Measurements from ENCODE around the gene ADARB1.
"Not testable (repeated sequence)": the region's sequence is repeated elsewhere in the genome, so short reads cannot be mapped to it uniquely, and the experiment has no call there.

Gene ADARB1

GRCh38 chr21:45117314-45117713, 42.9 kb downstream of the ADARB1 start:
- DNase-seq (ENCODE audit: low read depth), result no peak

GRCh38 chr21:45118099-45118498, 43.7 kb downstream of the ADARB1 start:
- no peak for DNase-seq (ENCODE audit: low read depth)

- DNase-seq (ENCODE audit: low read depth), result no peak
Observed at GRCh38 chr21:45119812-45120211, 45.4 kb downstream of the ADARB1 start.

GRCh38 chr21:45120975-45121374, 46.6 kb downstream of the ADARB1 start:
- DNase-seq (ENCODE audit: low read depth), result no peak

GRCh38 chr21:45122030-45122429, 47.6 kb downstream of the ADARB1 start:
- no peak for DNase-seq (ENCODE audit: low read depth)

- DNase-seq (ENCODE audit: low read depth), result no peak
Observed at GRCh38 chr21:45122432-45123132, 48.2 kb downstream of the ADARB1 start.

GRCh38 chr21:45123440-45123839, 49.1 kb downstream of the ADARB1 start:
- no peak for DNase-seq (ENCODE audit: low read depth)

- no peak for DNase-seq (ENCODE audit: low read depth)
Observed at GRCh38 chr21:45124596-45124995, 50.2 kb downstream of the ADARB1 start.

GRCh38 chr21:45125357-45125756, 51.0 kb downstream of the ADARB1 start:
- no peak for DNase-seq (ENCODE audit: low read depth)

- no peak for DNase-seq (ENCODE audit: low read depth)
Observed at GRCh38 chr21:45126204-45126626, 51.8 kb downstream of the ADARB1 start.

GRCh38 chr21:45126983-45127382, 52.6 kb downstream of the ADARB1 start:
- no peak for DNase-seq (ENCODE audit: low read depth)

- DNase-seq (ENCODE audit: low read depth), result no peak
Observed at GRCh38 chr21:45127937-45128336, 53.6 kb downstream of the ADARB1 start.

GRCh38 chr21:45128613-45129188, 54.3 kb downstream of the ADARB1 start:
- peak; percentile 65 for DNase-seq (ENCODE audit: low read depth)

- no peak for DNase-seq (ENCODE audit: low read depth)
Observed at GRCh38 chr21:45129189-45129923, 55.0 kb downstream of the ADARB1 start.

- DNase-seq (ENCODE audit: low read depth), result no peak
Observed at GRCh38 chr21:45130324-45130774, 56.0 kb downstream of the ADARB1 start.

GRCh38 chr21:45131537-45131999, 57.2 kb downstream of the ADARB1 start:
- no peak for DNase-seq (ENCODE audit: low read depth)

- no peak for DNase-seq (ENCODE audit: low read depth)
Observed at GRCh38 chr21:45132841-45133573, 58.6 kb downstream of the ADARB1 start.

- DNase-seq (ENCODE audit: low read depth), result not testable (repeated sequence)
Observed at GRCh38 chr21:45133574-45134278, 59.3 kb downstream of the ADARB1 start.

- no peak for DNase-seq (ENCODE audit: low read depth)
Observed at GRCh38 chr21:45134279-45135076, 60.1 kb downstream of the ADARB1 start.

GRCh38 chr21:45135122-45135521, 60.7 kb downstream of the ADARB1 start:
- no peak for DNase-seq (ENCODE audit: low read depth)

GRCh38 chr21:45135868-45136267, 61.5 kb downstream of the ADARB1 start:
- DNase-seq (ENCODE audit: low read depth), result no peak

Measured in stimulated activated CD8-positive, alpha-beta memory T cell treated with anti-CD3 and anti-CD28 coated beads, Interleukin-4, amount 100 ng/mL, for 24 hours (primary cell).